Brain microvascular endothelial cell (primary cell): ENCODE measurements around the gene MYPN.

ENCODE experiments used
- DNase-seq: peaks from one replicate; pipeline ENCODE4 v3.0.0-alpha.2; 2020
- H3K27ac ChIP-seq: fragments of 250-450 bp; sonication (Bioruptor Pico); 2 replicates; pipeline ENCODE4 v1.5.1; 2020; ENCODE audit warnings: mild to moderate bottlenecking, moderate library complexity
- H3K27me3 ChIP-seq: fragments of 250-450 bp; sonication (Bioruptor Pico); replicated peaks from 2 replicates; pipeline ENCODE4 v1.5.1; 2020; ENCODE audit warnings: mild to moderate bottlenecking
- H3K36me3 ChIP-seq: fragments of 250-450 bp; sonication (Bioruptor Pico); replicated peaks from 2 replicates; pipeline ENCODE4 v1.5.1; 2020; ENCODE audit warnings: mild to moderate bottlenecking
- H3K4me3 ChIP-seq: 2 replicates; pipeline ENCODE4 v1.5.1; 2011; ENCODE audit warnings: low read depth, mild to moderate bottlenecking, control low read depth, low read length, moderate library complexity
- CTCF ChIP-seq: IDR thresholded peaks from 2 replicates; pipeline ENCODE4 v1.5.1; 2011; ENCODE audit warnings: low read depth, mild to moderate bottlenecking, moderate library complexity, low read length, control low read depth, inconsistent platforms; ENCODE audit errors: missing control alignments
- in situ Hi-C: cut with HindIII; loops from 2 replicates; pipeline ENCODE4 v1.10.0; 2017; ENCODE audit warnings: low sequenced_read_pairs, low pct_ligation_motif_present

Gene MYPN

GRCh38 chr10:68081916-68082315, 27.4 kb upstream of the MYPN start:
- no peak for DNase-seq
- Histone ChIP-seq H3K36me3 (no peaks in the 10 kb centered on the region), H3K4me3 (no peak overlapping the region), H3K27ac (no peak overlapping the region), H3K27me3 (no peaks in the 10 kb centered on the region)
- in situ Hi-C loops, result no loop called here
- no peak for TF ChIP-seq CTCF

- H3K27ac ChIP-seq, result no peak overlapping the region
- peak; percentile 45 for TF ChIP-seq CTCF
- in situ Hi-C loops, result no loop called here
- no peak overlapping the region for H3K4me3 ChIP-seq
- H3K36me3 ChIP-seq, result no peaks in the 10 kb centered on the region
- H3K27me3 ChIP-seq, result no peaks in the 10 kb centered on the region
- DNase-seq, result no peak
Observed at GRCh38 chr10:68082872-68083271, 26.4 kb upstream of the MYPN start.

- TF ChIP-seq CTCF, result no peak
- Histone ChIP-seq H3K36me3 (no peaks in the 10 kb centered on the region), H3K27ac (no peak overlapping the region), H3K4me3 (no peak overlapping the region), H3K27me3 (no peaks in the 10 kb centered on the region)
- in situ Hi-C loops, result no loop called here
- no peak for DNase-seq
Observed at GRCh38 chr10:68083953-68084352, 25.3 kb upstream of the MYPN start.

- no peaks in the 10 kb centered on the region for H3K27me3 ChIP-seq
- H3K27ac ChIP-seq, result no peak overlapping the region
- H3K36me3 ChIP-seq, result no peaks in the 10 kb centered on the region
- no peak for DNase-seq
- H3K4me3 ChIP-seq, result no peak overlapping the region
- no peak for TF ChIP-seq CTCF
- in situ Hi-C loops, result no loop called here
Observed at GRCh38 chr10:68084469-68084868, 24.8 kb upstream of the MYPN start.

- Histone ChIP-seq H3K4me3 (no peak overlapping the region), H3K27ac (no peak overlapping the region), H3K27me3 (no peaks in the 10 kb centered on the region), H3K36me3 (no peaks in the 10 kb centered on the region)
- DNase-seq, result no peak
- in situ Hi-C loops, result no loop called here
- TF ChIP-seq CTCF, result no peak
Observed at GRCh38 chr10:68086011-68086410, 23.3 kb upstream of the MYPN start.

- Histone ChIP-seq H3K36me3 (no peaks in the 10 kb centered on the region), H3K27me3 (no peaks in the 10 kb centered on the region), H3K4me3 (no peak overlapping the region), H3K27ac (no peak overlapping the region)
- TF ChIP-seq CTCF, result no peak
- in situ Hi-C loops, result no loop called here
- DNase-seq, result no peak
Observed at GRCh38 chr10:68086910-68087684, 22.2 kb upstream of the MYPN start.
